RWPE2 (cell line): ENCODE results near the gene WDR4.

Source experiments
- ATAC-seq: fragments of 200-7000 bp; cut with Tn5 transposase; 3 replicates; pipeline ENCODE4 v1.9.1; 2021; ENCODE audit warnings: low read depth
- DNase-seq: peaks from one replicate; pipeline ENCODE4 v3.0.0-alpha.2; 2020; ENCODE audit warnings: low spot score
- H3K27ac ChIP-seq: fragments of 450-650 bp; 2 replicates; pipeline ENCODE4 v1.5.1; 2017; ENCODE audit warnings: mild to moderate bottlenecking; ENCODE audit not compliant: poor library complexity, severe bottlenecking
- H3K27me3 ChIP-seq: fragments of 250-450 bp; sonication (Bioruptor Pico); 2 replicates; pipeline ENCODE4 v1.5.1; 2021; ENCODE audit warnings: mild to moderate bottlenecking, moderate library complexity; ENCODE audit not compliant: insufficient read depth, poor library complexity, severe bottlenecking
- H3K36me3 ChIP-seq: fragments of 250-450 bp; sonication (Bioruptor Pico); 2 replicates; pipeline ENCODE4 v1.5.1; 2020; ENCODE audit warnings: low read depth, mild to moderate bottlenecking, moderate library complexity
- H3K4me1 ChIP-seq: fragments of 250-450 bp; sonication (Bioruptor Pico); 2 replicates; pipeline ENCODE4 v1.5.1; 2021; ENCODE audit warnings: mild to moderate bottlenecking, moderate library complexity; ENCODE audit not compliant: insufficient read depth, poor library complexity, severe bottlenecking
- H3K4me3 ChIP-seq: fragments of 250-450 bp; sonication (Bioruptor Pico); 2 replicates; pipeline ENCODE4 v1.5.1; 2021; ENCODE audit warnings: mild to moderate bottlenecking, moderate library complexity; ENCODE audit not compliant: severe bottlenecking
- H3K9me3 ChIP-seq: fragments of 250-450 bp; sonication (Bioruptor Pico); 2 replicates; pipeline ENCODE4 v1.5.1; 2021; ENCODE audit warnings: mild to moderate bottlenecking, moderate library complexity; ENCODE audit not compliant: severe bottlenecking
- CTCF ChIP-seq: fragments of 450-650 bp; IDR thresholded peaks from one replicate; pipeline ENCODE4 v1.5.1; 2017; ENCODE audit warnings: mild to moderate bottlenecking, moderate library complexity; ENCODE audit not compliant: poor library complexity, severe bottlenecking

The WDR4 gene

GRCh38 chr21:42852925-42853570, 26.3 kb downstream of the WDR4 start:
- Histone ChIP-seq H3K4me1 (no peaks in the 10 kb centered on the region), H3K27me3 (no peaks in the 10 kb centered on the region), H3K36me3 (peaks cover 80% of the 10 kb centered on the region), H3K4me3 (no peak overlapping the region), H3K9me3 (no peaks in the 10 kb centered on the region), H3K27ac (no peak overlapping the region)
- TF ChIP-seq CTCF, result no peak
- DNase-seq (peak; percentile 59), ATAC-seq (no peak)

GRCh38 chr21:42851812-42852665, 27.3 kb downstream of the WDR4 start:
- TF ChIP-seq CTCF, result no peak
- Histone ChIP-seq H3K4me3 (no peak overlapping the region), H3K9me3 (no peaks in the 10 kb centered on the region), H3K27ac (no peak overlapping the region), H3K27me3 (no peaks in the 10 kb centered on the region), H3K36me3 (peaks cover 80% of the 10 kb centered on the region), H3K4me1 (no peaks in the 10 kb centered on the region)
- ATAC-seq, result no peak
- DNase-seq, result peak; percentile 51

- ATAC-seq (no peak), DNase-seq (peak; percentile 60)
- TF ChIP-seq CTCF, result peak; percentile 25
- Histone ChIP-seq H3K4me3 (no peak overlapping the region), H3K27me3 (no peaks in the 10 kb centered on the region), H3K27ac (no peak overlapping the region), H3K36me3 (peaks cover 77% of the 10 kb centered on the region), H3K9me3 (no peaks in the 10 kb centered on the region), H3K4me1 (no peaks in the 10 kb centered on the region)
These were observed 28.4 kb downstream of the WDR4 start for GRCh38 chr21:42850866-42851391.

- peaks cover 76% of the 10 kb centered on the region for H3K36me3 ChIP-seq
- no peak for ATAC-seq
- H3K4me1 ChIP-seq, result no peaks in the 10 kb centered on the region
These were observed 28.9 kb downstream of the WDR4 start for GRCh38 chr21:42850463-42850862.

More at GRCh38 chr21:42850463-42850862, 28.9 kb downstream of the WDR4 start:
- H3K27ac ChIP-seq, result no peak overlapping the region
- H3K9me3 ChIP-seq, result no peaks in the 10 kb centered on the region
- TF ChIP-seq CTCF, result no peak
- H3K27me3 ChIP-seq, result no peaks in the 10 kb centered on the region
- no peak for DNase-seq
- no peak overlapping the region for H3K4me3 ChIP-seq
